ENCODE results near the gene FRS3. TPM values are rescaled to one million over a fixed set of nuclear protein-coding genes. Genes with fewer than 3 reads are reported as not detected.

The FRS3 gene
- total and polyA plus RNA-seq, 9 of the 15 experiments (the other 6 are each of a cell fraction or from before 2014, with no cell fraction given), result 0.03 to 3.7 (median 1.6) TPM

- peak; percentile 67 for TF ChIP-seq VEZF1 (CRISPR knock-in tag; IDR thresholded peaks at IDR 0.05)
- TF ChIP-seq GATA2 (CRISPR knock-in tag; IDR thresholded peaks at IDR 0.05), result no peak
- no peak for TF ChIP-seq MNT (conservative IDR thresholded peaks at IDR 0.05)
- TF ChIP-seq HMGN3 (IDR thresholded peaks at IDR 0.05; ENCODE audit: borderline replicate concordance, extremely low read depth, insufficient read length, low read depth, low read length), result peak; percentile 35
- TF ChIP-seq CTBP1 (IDR thresholded peaks at IDR 0.05; ENCODE audit: borderline replicate concordance), result peak; percentile 60; the same call in 1 of the 2 replicates
- TF ChIP-seq MTF1 (CRISPR knock-in tag; IDR thresholded peaks at IDR 0.05; ENCODE audit: borderline replicate concordance), result no peak
- no peak for TF ChIP-seq NCOA6 (IDR thresholded peaks at IDR 0.05)
- 0 out of 2 replicates have a peak, but pooled peaks have one; percentile 10 for TF ChIP-seq HNRNPL (IDR thresholded peaks at IDR 0.05; ENCODE audit: low read depth, low read length)
- no peak for TF ChIP-seq ZNF311 (CRISPR knock-in tag; IDR thresholded peaks at IDR 0.05)
- TF ChIP-seq ARNT (IDR thresholded peaks at IDR 0.05), result no peak
- no peak for TF ChIP-seq TCFL5 (CRISPR knock-in tag; conservative IDR thresholded peaks at IDR 0.05)
- TF ChIP-seq NCOA2 (IDR thresholded peaks at IDR 0.05; ENCODE audit: partially characterized antibody in 2 of 2), result no peak
- no peak for TF ChIP-seq RHOXF2B (CRISPR knock-in tag; conservative IDR thresholded peaks at IDR 0.05)
- TF ChIP-seq SMAD1 (IDR thresholded peaks at IDR 0.05; ENCODE audit: low read depth, low read length, partially characterized antibody), result no peak
- no peak for TF ChIP-seq SRF (CRISPR knock-in tag; IDR thresholded peaks at IDR 0.05)
- TF ChIP-seq TFAP4 (CRISPR knock-in tag; IDR thresholded peaks at IDR 0.05; ENCODE audit: borderline replicate concordance), result peak; percentile 48; the same call in 1 of the 2 replicates
- TF ChIP-seq YBX1 (IDR thresholded peaks at IDR 0.05), result no peak
- no peak for TF ChIP-seq ZKSCAN8 (CRISPR knock-in tag; IDR thresholded peaks at IDR 0.05)
- TF ChIP-seq RBBP5 (IDR thresholded peaks at IDR 0.05; ENCODE audit: borderline replicate concordance, insufficient read depth, low read length, poor library complexity, severe bottlenecking), result peak; percentile 31
- no peak for TF ChIP-seq NR2C1 (IDR thresholded peaks at IDR 0.05)
- TF ChIP-seq NR2C1 (tag; IDR thresholded peaks at IDR 0.05), result no peak
- TF ChIP-seq XRCC4 (IDR thresholded peaks at IDR 0.05; ENCODE audit: extremely low read depth, insufficient read depth, insufficient read length), result no peak
- TF ChIP-seq YY1 (IDR thresholded peaks at IDR 0.05; ENCODE audit: borderline replicate concordance in 1 of 3, control insufficient read depth in 1 of 3, extremely low read depth in 1 of 3, insufficient read depth in 3 of 3, insufficient read length in 1 of 3, insufficient replicate concordance in 2 of 3, low read depth in 1 of 3, low read length in 2 of 3), result no peak
Observed at GRCh38 chr6:41733707-41734665, 45.7 kb downstream of the FRS3 start (continued).

Data from K562 (cell line).